PC-3 (cell line): ENCODE data around the gene RUFY3. TPM values are rescaled to one million over a fixed set of nuclear protein-coding genes. Genes with fewer than 3 reads are reported as not detected.

Experiments used
- ATAC-seq: fragments of 200-7000 bp; cut with Tn5 transposase; 2 replicates; pipeline ENCODE4 v1.9.1; 2020; ENCODE audit warnings: mild to moderate bottlenecking, moderate library complexity
- BruUV-seq: library from RNA; stranded (reverse); fragments of 400-500 nt; replicated peaks from 2 replicates; lab custom pipeline; 2021; lab: Mats Ljungman, UMichigan
- CTCF ChIA-PET: fragments of 300-600 bp; sonication (Branson Sonifier 250); formaldehyde crosslinking; loops from one replicate; lab custom pipeline; 2022; ENCODE audit warnings: antibody characterized with exemption; lab: Charles Lee
- POLR2A ChIA-PET: fragments of 300-600 bp; sonication (Branson Sonifier 250); formaldehyde crosslinking; loops from one replicate; lab custom pipeline; 2022; ENCODE audit warnings: antibody characterized with exemption; ENCODE audit not compliant: unreplicated experiment; lab: Charles Lee
- DNase-seq: peaks from one replicate; pipeline ENCODE4 v3.0.0-alpha.2; 2015
- H2AFZ ChIP-seq: fragments of 300-600 bp; sonication (generic); 2 replicates; pipeline ENCODE4 v1.6.0; 2016; ENCODE audit warnings: antibody characterized with exemption, low read length
- H3F3A ChIP-seq: fragments of 300-600 bp; sonication (generic); one replicate; pipeline ENCODE4 v1.6.0; 2017; ENCODE audit warnings: antibody characterized with exemption, low read length, control low read depth, mild to moderate bottlenecking; ENCODE audit not compliant: unreplicated experiment
- H3K27ac ChIP-seq: fragments of 300-600 bp; sonication (generic); 2 replicates; pipeline ENCODE4 v1.5.1; 2016; ENCODE audit warnings: mild to moderate bottlenecking, low read length
- H3K27me3 ChIP-seq: fragments of 300-600 bp; sonication (generic); 2 replicates; pipeline ENCODE4 v1.6.1; 2016; ENCODE audit warnings: low read length, mixed read lengths
- H3K36me3 ChIP-seq: fragments of 300-600 bp; sonication (generic); 2 replicates; pipeline ENCODE4 v1.6.1; 2016; ENCODE audit warnings: low read depth, mixed run types, low read length, mixed read lengths
- H3K4me1 ChIP-seq: fragments of 300-600 bp; sonication (generic); 2 replicates; pipeline ENCODE4 v1.5.1; 2016; ENCODE audit warnings: low read length; ENCODE audit not compliant: insufficient read depth
- H3K4me2 ChIP-seq: fragments of 300-600 bp; sonication (generic); 2 replicates; pipeline ENCODE4 v1.6.0; 2016; ENCODE audit warnings: low read length
- H3K4me3 ChIP-seq: fragments of 300-600 bp; sonication (generic); 2 replicates; pipeline ENCODE4 v1.5.1; 2016; ENCODE audit warnings: mild to moderate bottlenecking, low read length, mixed read lengths
- H3K79me2 ChIP-seq: fragments of 300-600 bp; sonication (generic); 2 replicates; pipeline ENCODE4 v1.6.1; 2017; ENCODE audit warnings: low read length, mixed read lengths
- H3K9ac ChIP-seq: fragments of 300-600 bp; sonication (generic); 2 replicates; pipeline ENCODE4 v1.6.0; 2016; ENCODE audit warnings: mild to moderate bottlenecking, low read length
- H3K9me2 ChIP-seq: fragments of 300-600 bp; sonication (generic); replicated peaks from 2 replicates; pipeline ENCODE4 v1.6.1; 2016; ENCODE audit warnings: mixed run types, low read length, mixed read lengths
- H3K9me3 ChIP-seq: fragments of 300-600 bp; sonication (generic); 2 replicates; pipeline ENCODE4 v1.6.1; 2016; ENCODE audit warnings: low read length, mixed read lengths
- H4K20me1 ChIP-seq: fragments of 300-600 bp; sonication (generic); 2 replicates; pipeline ENCODE4 v1.6.1; 2016; ENCODE audit warnings: low read length, mixed read lengths
- EZH2 ChIP-seq: fragments of 300-600 bp; sonication (generic); IDR thresholded peaks from one replicate; pipeline ENCODE4 v1.6.1; 2017; ENCODE audit warnings: antibody characterized with exemption, mild to moderate bottlenecking, low read length; ENCODE audit not compliant: unreplicated experiment
- EZH2phosphoT487 ChIP-seq: fragments of 300-600 bp; sonication (generic); IDR thresholded peaks from 2 replicates; pipeline ENCODE4 v1.6.1; 2018; ENCODE audit warnings: mild to moderate bottlenecking, antibody characterized with exemption, low read length, borderline replicate concordance
- intact Hi-C: fragments of 100-400 bp; cut with micrococcal nuclease; formaldehyde crosslinking; loops from 2 replicates; pipeline ENCODE4 v1.9.0; 2023
- total RNA-seq: library from RNA; depleted of rRNA; stranded (reverse); fragments of >200 nt; gene quantifications from 2 replicates; pipeline ENCODE4 v1.2.3, GENCODE V29; 2014
- TF ChIP-seq, protein P1 (sequence below): fragments of 300-600 bp; sonication (generic); conservative IDR thresholded peaks from 2 replicates; pipeline ENCODE4 v1.5.1; 2017; ENCODE audit warnings: antibody characterized with exemption, low read depth, mild to moderate bottlenecking, low read length

Gene RUFY3
- total RNA-seq, 1 experiment from 2014 or later = 25.6 TPM

- Histone ChIP-seq H2AFZ (peak within 1 kb of the TSS; percentile 99), H3K4me1 (peaks cover 21% of the 10 kb centered on the region), H3K36me3 (peaks cover 10% of the 10 kb centered on the region), H3F3A (no peaks in the 10 kb centered on the region), H4K20me1 (peaks cover 16% of the 10 kb centered on the region), H3K27ac (peak within 1 kb of the TSS; percentile 68), H3K4me2 (peak within 1 kb of the TSS; percentile 93), H3K4me3 (peak within 1 kb of the TSS; percentile 89), H3K9me3 (no peaks in the 10 kb centered on the region), H3K9ac (peak within 1 kb of the TSS; percentile 94), H3K9me2 (no peaks in the 10 kb centered on the region), H3K79me2 (peaks cover 47% of the 10 kb centered on the region), H3K27me3 (no peaks in the 10 kb centered on the region)
- ATAC-seq (peak; percentile 95), DNase-seq (peak; percentile 100)
- TSS peak; percentile 99 for BruUV-seq
- intact Hi-C loops = loop anchor here (1.0 to 5.0 kb wide), 5 partner anchors 16 to 304 kb away; partner anchors contain the start of genes DCK and GRSF1
- ChIA-PET POLR2A (interaction anchor here (0.8 kb wide), 1 partner anchor 322 kb away, joined by 4 read pairs; no protein-coding TSS in a partner anchor), CTCF (interaction anchor here (0.6 kb wide), 2 partner anchors 34 to 322 kb away, joined by 3 to 6 read pairs; no protein-coding TSS in a partner anchor)
- no peak for TF ChIP-seq EZH2
- TF ChIP-seq, protein P1, sequence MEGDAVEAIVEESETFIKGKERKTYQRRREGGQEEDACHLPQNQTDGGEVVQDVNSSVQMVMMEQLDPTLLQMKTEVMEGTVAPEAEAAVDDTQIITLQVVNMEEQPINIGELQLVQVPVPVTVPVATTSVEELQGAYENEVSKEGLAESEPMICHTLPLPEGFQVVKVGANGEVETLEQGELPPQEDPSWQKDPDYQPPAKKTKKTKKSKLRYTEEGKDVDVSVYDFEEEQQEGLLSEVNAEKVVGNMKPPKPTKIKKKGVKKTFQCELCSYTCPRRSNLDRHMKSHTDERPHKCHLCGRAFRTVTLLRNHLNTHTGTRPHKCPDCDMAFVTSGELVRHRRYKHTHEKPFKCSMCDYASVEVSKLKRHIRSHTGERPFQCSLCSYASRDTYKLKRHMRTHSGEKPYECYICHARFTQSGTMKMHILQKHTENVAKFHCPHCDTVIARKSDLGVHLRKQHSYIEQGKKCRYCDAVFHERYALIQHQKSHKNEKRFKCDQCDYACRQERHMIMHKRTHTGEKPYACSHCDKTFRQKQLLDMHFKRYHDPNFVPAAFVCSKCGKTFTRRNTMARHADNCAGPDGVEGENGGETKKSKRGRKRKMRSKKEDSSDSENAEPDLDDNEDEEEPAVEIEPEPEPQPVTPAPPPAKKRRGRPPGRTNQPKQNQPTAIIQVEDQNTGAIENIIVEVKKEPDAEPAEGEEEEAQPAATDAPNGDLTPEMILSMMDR = peak; percentile 99
Measured at GRCh38 chr4:70687821-70688794, 33.7 kb upstream of the RUFY3 start, which contains the start of gene UTP3. TSS of gene UTP3 (plus strand) at chr4:70688532. CDS start at chr4:70688678, 146 bp downstream.

DNA sequence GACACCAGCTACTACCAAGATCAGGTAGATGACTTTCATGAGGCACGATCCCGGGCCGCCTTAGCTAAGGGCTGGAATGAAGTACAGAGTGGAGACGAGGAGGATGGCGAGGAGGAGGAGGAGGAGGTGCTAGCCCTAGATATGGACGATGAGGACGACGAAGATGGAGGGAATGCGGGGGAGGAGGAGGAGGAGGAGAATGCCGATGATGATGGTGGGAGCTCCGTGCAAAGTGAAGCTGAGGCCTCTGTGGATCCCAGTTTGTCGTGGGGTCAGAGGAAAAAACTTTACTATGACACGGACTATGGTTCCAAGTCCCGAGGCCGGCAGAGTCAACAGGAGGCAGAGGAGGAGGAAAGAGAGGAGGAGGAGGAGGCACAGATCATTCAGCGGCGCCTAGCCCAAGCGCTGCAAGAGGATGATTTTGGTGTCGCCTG, 33.0 kb upstream of the RUFY3 start:
- ATAC-seq (peak; percentile 5), DNase-seq (no peak)
- POLR2A ChIA-PET = interaction anchor here (0.8 kb wide), 1 partner anchor 321 kb away, joined by 4 read pairs; no protein-coding TSS in a partner anchor
- intact Hi-C loops = loop anchor here (1.0 to 5.0 kb wide), 5 partner anchors 15 to 303 kb away; partner anchors contain the start of genes DCK and GRSF1
- H3K27me3 ChIP-seq = no peaks in the 10 kb centered on the region
- H2AFZ ChIP-seq = peak overlapping the region; percentile 76
- peaks cover 16% of the 10 kb centered on the region for H4K20me1 ChIP-seq
- TSS peak; percentile 64 for BruUV-seq
- peak overlapping the region; percentile 89 for H3K4me3 ChIP-seq
- TF ChIP-seq, protein P1 = no peak
- no peak for TF ChIP-seq EZH2
- TF ChIP-seq EZH2phosphoT487 = no peak
- peaks cover 10% of the 10 kb centered on the region for H3K36me3 ChIP-seq
- CTCF ChIA-PET = interaction anchor here (0.6 kb wide), 2 partner anchors 16 to 321 kb away, joined by 3 to 6 read pairs; no protein-coding TSS in a partner anchor
- H3K9me2 ChIP-seq = no peaks in the 10 kb centered on the region
- H3K9ac ChIP-seq = peak overlapping the region; percentile 94
- H3K79me2 ChIP-seq = peaks cover 49% of the 10 kb centered on the region
- H3K4me2 ChIP-seq = peak overlapping the region; percentile 93
- H3K9me3 ChIP-seq = no peaks in the 10 kb centered on the region
- no peaks in the 10 kb centered on the region for H3F3A ChIP-seq
- peak overlapping the region; percentile 68 for H3K27ac ChIP-seq
- H3K4me1 ChIP-seq = peaks cover 21% of the 10 kb centered on the region
